ENCODE data around the gene B9D1.

B9D1 gene

GRCh38 chr17:19325542-19325941 lies 37.0 kb downstream of the B9D1 start:
- TF ChIP-seq TCF12 (IDR thresholded peaks at IDR 0.05; ENCODE audit: low read depth) (no peak), NFIC (IDR thresholded peaks at IDR 0.05) (no peak), RAD21 (IDR thresholded peaks at IDR 0.05; ENCODE audit: low read depth) (no peak), USF1 (IDR thresholded peaks at IDR 0.05) (no peak), EGR1 (IDR thresholded peaks at IDR 0.05) (no peak), ZBTB7A (IDR thresholded peaks at IDR 0.05; ENCODE audit: low read depth) (no peak), FOXM1 (IDR thresholded peaks at IDR 0.05; ENCODE audit: borderline replicate concordance, low read depth) (no peak), REST (IDR thresholded peaks at IDR 0.05; ENCODE audit: low read depth) (no peak), TEAD4 (IDR thresholded peaks at IDR 0.05) (no peak), MAX (IDR thresholded peaks at IDR 0.05) (no peak), EP300 (IDR thresholded peaks at IDR 0.05; ENCODE audit: borderline replicate concordance) (no peak)

GRCh38 chr17:19322861-19323260 lies 39.7 kb downstream of the B9D1 start:
- TF ChIP-seq EP300 (IDR thresholded peaks at IDR 0.05; ENCODE audit: borderline replicate concordance) (no peak), USF1 (IDR thresholded peaks at IDR 0.05) (no peak), MAX (IDR thresholded peaks at IDR 0.05) (no peak), NFIC (IDR thresholded peaks at IDR 0.05) (no peak), TEAD4 (IDR thresholded peaks at IDR 0.05) (no peak), RAD21 (IDR thresholded peaks at IDR 0.05; ENCODE audit: low read depth) (no peak), REST (IDR thresholded peaks at IDR 0.05; ENCODE audit: low read depth) (no peak), FOXM1 (IDR thresholded peaks at IDR 0.05; ENCODE audit: borderline replicate concordance, low read depth) (no peak), TAF1 (IDR thresholded peaks at IDR 0.05; ENCODE audit: low read depth) (no peak), CEBPB (IDR thresholded peaks at IDR 0.05) (no peak), YY1 (IDR thresholded peaks at IDR 0.05; ENCODE audit: low read depth) (no peak), ZBTB7A (IDR thresholded peaks at IDR 0.05; ENCODE audit: low read depth) (no peak), TCF12 (IDR thresholded peaks at IDR 0.05; ENCODE audit: low read depth) (no peak), CREB1 (IDR thresholded peaks at IDR 0.05; ENCODE audit: low read depth) (no peak), EGR1 (IDR thresholded peaks at IDR 0.05) (no peak)

GRCh38 chr17:19322129-19322505 lies 40.4 kb downstream of the B9D1 start:
- TF ChIP-seq EP300 (IDR thresholded peaks at IDR 0.05; ENCODE audit: borderline replicate concordance) (no peak), EGR1 (IDR thresholded peaks at IDR 0.05) (no peak), REST (IDR thresholded peaks at IDR 0.05; ENCODE audit: low read depth) (no peak), TAF1 (IDR thresholded peaks at IDR 0.05; ENCODE audit: low read depth) (no peak), NFIC (IDR thresholded peaks at IDR 0.05) (no peak), USF1 (IDR thresholded peaks at IDR 0.05) (no peak), TCF12 (IDR thresholded peaks at IDR 0.05; ENCODE audit: low read depth) (no peak), YY1 (IDR thresholded peaks at IDR 0.05; ENCODE audit: low read depth) (no peak), TEAD4 (IDR thresholded peaks at IDR 0.05) (no peak), CEBPB (IDR thresholded peaks at IDR 0.05) (no peak), CREB1 (IDR thresholded peaks at IDR 0.05; ENCODE audit: low read depth) (no peak), RAD21 (IDR thresholded peaks at IDR 0.05; ENCODE audit: low read depth) (no peak), FOXM1 (IDR thresholded peaks at IDR 0.05; ENCODE audit: borderline replicate concordance, low read depth) (no peak), ZBTB7A (IDR thresholded peaks at IDR 0.05; ENCODE audit: low read depth) (no peak), MAX (IDR thresholded peaks at IDR 0.05) (no peak)
